CD4-positive, alpha-beta T cell (primary cell): Measurements from ENCODE around the gene ZNF219. TPM values are rescaled to one million over a fixed set of nuclear protein-coding genes. Genes with fewer than 3 reads are reported as not detected.
"Not testable (repeated sequence)": the region's sequence is repeated elsewhere in the genome, so short reads cannot be mapped to it uniquely, and the experiment has no call there.

ENCODE experiments used
- ATAC-seq: fragments of 200-7000 bp; cut with Tn5 transposase; one replicate; pipeline ENCODE4 v1.10.0; 2022; ENCODE audit warnings: mild to moderate bottlenecking; ENCODE audit not compliant: poor library complexity
- CTCF ChIA-PET: fragments of 350-600 bp; sonication (Branson Sonifier 250); formaldehyde crosslinking; loops from one replicate; lab custom pipeline; 2021; ENCODE audit warnings: antibody characterized with exemption, inconsistent platforms; lab: Charles Lee
- POLR2A ChIA-PET: fragments of 350-600 bp; sonication (Branson Sonifier 250); formaldehyde crosslinking; loops from one replicate; lab custom pipeline; 2021; ENCODE audit warnings: antibody characterized with exemption, inconsistent platforms; lab: Charles Lee
- DNase-seq, 14 experiments: peaks; one replicate each; pipeline ENCODE4 v3.0.0-alpha.2; 2013 to 2020; ENCODE audit warnings: mixed read lengths in 2 of 14
- H3K27ac ChIP-seq, 2 donors: one replicate each; pipeline versions ENCODE4 v1.5.1 to v1.7.0; 2013; ENCODE audit warnings: low read length in 2 of 2, low read depth in 1 of 2, mild to moderate bottlenecking in 1 of 2
- H3K27me3 ChIP-seq, 2 experiments: 1 replicate in 1 of 2; 2 replicates in 1 of 2; pipeline versions ENCODE4 v1.6.1 to v1.7.0; 2013; ENCODE audit warnings: low read length in 2 of 2, control low read depth in 1 of 2, mild to moderate bottlenecking in 1 of 2, moderate library complexity in 1 of 2; ENCODE audit not compliant: insufficient read depth in 2 of 2, control insufficient read depth in 1 of 2
- H3K36me3 ChIP-seq: one replicate; pipeline ENCODE4 v1.6.1; 2013; ENCODE audit warnings: low read length, control low read depth; ENCODE audit not compliant: insufficient read depth
- H3K4me1 ChIP-seq: one replicate; pipeline ENCODE4 v1.6.1; 2013; ENCODE audit warnings: low read length, control low read depth; ENCODE audit not compliant: insufficient read depth
- H3K4me3 ChIP-seq: one replicate; pipeline ENCODE4 v1.5.1; 2013; ENCODE audit warnings: mild to moderate bottlenecking, low read length, moderate library complexity
- H3K9me3 ChIP-seq, 2 experiments: 1 replicate in 1 of 2; 2 replicates in 1 of 2; pipeline versions ENCODE4 v1.6.1 to v1.7.0; 2013; ENCODE audit warnings: low read length in 2 of 2, mild to moderate bottlenecking in 2 of 2, control low read depth in 1 of 2, moderate library complexity in 1 of 2; ENCODE audit not compliant: control insufficient read depth in 1 of 2, insufficient read depth in 1 of 2
- H3K27ac Mint-ChIP-seq: one replicate; pipeline ENCODE4 v1.8.0; 2020; ENCODE audit warnings: mixed read lengths
- H3K27me3 Mint-ChIP-seq: one replicate; pipeline ENCODE4 v1.8.0; 2021; ENCODE audit warnings: mixed read lengths
- H3K36me3 Mint-ChIP-seq: one replicate; pipeline ENCODE4 v1.8.0; 2021; ENCODE audit warnings: low read depth, mixed read lengths
- H3K4me1 Mint-ChIP-seq: one replicate; pipeline ENCODE4 v1.8.0; 2021; ENCODE audit warnings: low read depth, mixed read lengths
- H3K4me3 Mint-ChIP-seq: one replicate; pipeline ENCODE4 v1.8.0; 2020; ENCODE audit warnings: mild to moderate bottlenecking, mixed read lengths
- H3K9me3 Mint-ChIP-seq: one replicate; pipeline ENCODE4 v1.8.0; 2020; ENCODE audit warnings: mixed read lengths
- intact Hi-C, 2 experiments: fragments of 100-400 bp; cut with DNase I in 1 of 2; cut with micrococcal nuclease in 1 of 2; formaldehyde crosslinking; loops; one replicate each; pipeline versions ENCODE4 v1.15.1 to v1.9.0; 2023 to 2025; cut with DNase I, micrococcal nuclease
- total RNA-seq, 174 experiments: library from RNA in 2 of 174; stranded (reverse) in 2 of 174; gene quantifications; one replicate each; pipeline ENCODE4 v1.2.3 and lab custom pipeline; 2021 to 2026
- TF ChIP-seq, protein P1 (sequence below): fragments of 200-600 bp; IDR thresholded peaks from one replicate; pipeline ENCODE4 v1.8.0; 2022; ENCODE audit warnings: antibody characterized with exemption, mild to moderate bottlenecking

ZNF219 gene
- total RNA-seq, 2 experiments from 2014 or later, result 15.2 to 15.5 TPM

DNA sequence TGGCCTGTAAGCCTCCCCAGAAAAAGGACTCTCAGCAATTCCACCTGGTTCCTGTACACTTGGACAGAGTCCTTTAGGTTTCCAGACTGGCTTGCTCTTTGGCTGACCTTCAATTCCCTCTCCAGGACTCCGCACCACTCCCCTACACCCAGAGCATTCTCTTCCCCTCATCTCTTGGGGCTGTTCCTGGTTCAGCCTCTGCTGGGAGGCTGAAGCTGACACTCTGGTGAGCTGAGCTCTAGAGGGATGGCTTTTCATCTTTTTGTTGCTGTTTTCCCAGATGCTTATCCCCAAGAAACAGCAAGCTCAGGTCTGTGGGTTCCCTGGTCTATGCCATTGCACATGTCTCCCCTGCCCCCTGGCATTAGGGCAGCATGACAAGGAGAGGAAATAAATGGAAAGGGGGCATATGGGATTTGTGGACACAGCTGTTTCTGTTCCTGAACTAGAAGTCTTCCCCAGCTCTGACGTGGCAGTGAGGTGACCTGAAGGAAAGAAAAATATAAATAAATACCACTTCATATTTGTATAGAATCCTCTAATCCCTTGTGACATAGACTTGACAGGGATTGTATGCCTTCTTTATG is 55.0 kb downstream of the ZNF219 start:
- Histone ChIP-seq H3K36me3 (no peaks in the 10 kb centered on the region), H3K4me1 (peaks cover 15% of the 10 kb centered on the region), H3K4me3 (no peak overlapping the region), H3K27ac (no peak overlapping the region), H3K9me3 (no peaks in the 10 kb centered on the region), H3K27me3 (no peaks in the 10 kb centered on the region)
- peaks cover 15% of the 10 kb centered on the region for H3K27me3 Mint-ChIP-seq
- POLR2A ChIA-PET, result interaction anchor here (1.1 to 2.0 kb wide), 3 partner anchors 26 to 61 kb away, joined by 3 to 8 read pairs (median 7); no protein-coding TSS in a partner anchor
- DNase-seq (no peak), ATAC-seq (no peak)
- CTCF ChIA-PET, result interaction anchor here (1.7 to 1.9 kb wide), 3 partner anchors 29 to 61 kb away, joined by 4 to 10 read pairs (median 6); no protein-coding TSS in a partner anchor
- peaks cover 11% of the 10 kb centered on the region for H3K4me1 Mint-ChIP-seq
- H3K9me3 Mint-ChIP-seq, result no peaks in the 10 kb centered on the region
- H3K27ac Mint-ChIP-seq, result no peak overlapping the region
- intact Hi-C loops, result no loop called here
- TF ChIP-seq, protein P1, sequence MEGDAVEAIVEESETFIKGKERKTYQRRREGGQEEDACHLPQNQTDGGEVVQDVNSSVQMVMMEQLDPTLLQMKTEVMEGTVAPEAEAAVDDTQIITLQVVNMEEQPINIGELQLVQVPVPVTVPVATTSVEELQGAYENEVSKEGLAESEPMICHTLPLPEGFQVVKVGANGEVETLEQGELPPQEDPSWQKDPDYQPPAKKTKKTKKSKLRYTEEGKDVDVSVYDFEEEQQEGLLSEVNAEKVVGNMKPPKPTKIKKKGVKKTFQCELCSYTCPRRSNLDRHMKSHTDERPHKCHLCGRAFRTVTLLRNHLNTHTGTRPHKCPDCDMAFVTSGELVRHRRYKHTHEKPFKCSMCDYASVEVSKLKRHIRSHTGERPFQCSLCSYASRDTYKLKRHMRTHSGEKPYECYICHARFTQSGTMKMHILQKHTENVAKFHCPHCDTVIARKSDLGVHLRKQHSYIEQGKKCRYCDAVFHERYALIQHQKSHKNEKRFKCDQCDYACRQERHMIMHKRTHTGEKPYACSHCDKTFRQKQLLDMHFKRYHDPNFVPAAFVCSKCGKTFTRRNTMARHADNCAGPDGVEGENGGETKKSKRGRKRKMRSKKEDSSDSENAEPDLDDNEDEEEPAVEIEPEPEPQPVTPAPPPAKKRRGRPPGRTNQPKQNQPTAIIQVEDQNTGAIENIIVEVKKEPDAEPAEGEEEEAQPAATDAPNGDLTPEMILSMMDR, result no peak
- H3K36me3 Mint-ChIP-seq, result no peaks in the 10 kb centered on the region
- no peak overlapping the region for H3K4me3 Mint-ChIP-seq

DNA sequence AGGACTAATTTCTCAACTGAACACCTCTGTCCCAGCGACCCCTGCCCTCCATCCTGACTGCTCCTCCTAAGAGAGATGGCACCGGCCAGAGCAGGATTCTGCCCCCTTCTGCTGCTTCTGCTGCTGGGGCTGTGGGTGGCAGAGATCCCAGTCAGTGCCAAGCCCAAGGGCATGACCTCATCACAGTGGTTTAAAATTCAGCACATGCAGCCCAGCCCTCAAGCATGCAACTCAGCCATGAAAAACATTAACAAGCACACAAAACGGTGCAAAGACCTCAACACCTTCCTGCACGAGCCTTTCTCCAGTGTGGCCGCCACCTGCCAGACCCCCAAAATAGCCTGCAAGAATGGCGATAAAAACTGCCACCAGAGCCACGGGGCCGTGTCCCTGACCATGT is 55.5 kb downstream of the ZNF219 start:
- H3K4me3 ChIP-seq, result no peak overlapping the region
- ATAC-seq, result no peak
- H3K4me1 Mint-ChIP-seq, result peaks cover 11% of the 10 kb centered on the region
- H3K36me3 Mint-ChIP-seq, result no peaks in the 10 kb centered on the region
- H3K27me3 ChIP-seq, result no peaks in the 10 kb centered on the region
- TF ChIP-seq, protein P1, result no peak
- no peak overlapping the region for H3K27ac Mint-ChIP-seq
- no peak overlapping the region for H3K4me3 Mint-ChIP-seq
- H3K9me3 ChIP-seq, result no peaks in the 10 kb centered on the region
- no peaks in the 10 kb centered on the region for H3K9me3 Mint-ChIP-seq
- no peak overlapping the region for H3K27ac ChIP-seq
- peaks cover 15% of the 10 kb centered on the region for H3K4me1 ChIP-seq
- DNase-seq, result no peak
- intact Hi-C loops, result no loop called here
- H3K27me3 Mint-ChIP-seq, result peaks cover 10% of the 10 kb centered on the region
- ChIA-PET CTCF (interaction anchor here (1.8 kb wide), 1 partner anchor 28 kb away, joined by 6 read pairs; no protein-coding TSS in a partner anchor), POLR2A (interaction anchor here (2.0 kb wide), 1 partner anchor 61 kb away, joined by 7 read pairs; no protein-coding TSS in a partner anchor)
- no peaks in the 10 kb centered on the region for H3K36me3 ChIP-seq

DNA sequence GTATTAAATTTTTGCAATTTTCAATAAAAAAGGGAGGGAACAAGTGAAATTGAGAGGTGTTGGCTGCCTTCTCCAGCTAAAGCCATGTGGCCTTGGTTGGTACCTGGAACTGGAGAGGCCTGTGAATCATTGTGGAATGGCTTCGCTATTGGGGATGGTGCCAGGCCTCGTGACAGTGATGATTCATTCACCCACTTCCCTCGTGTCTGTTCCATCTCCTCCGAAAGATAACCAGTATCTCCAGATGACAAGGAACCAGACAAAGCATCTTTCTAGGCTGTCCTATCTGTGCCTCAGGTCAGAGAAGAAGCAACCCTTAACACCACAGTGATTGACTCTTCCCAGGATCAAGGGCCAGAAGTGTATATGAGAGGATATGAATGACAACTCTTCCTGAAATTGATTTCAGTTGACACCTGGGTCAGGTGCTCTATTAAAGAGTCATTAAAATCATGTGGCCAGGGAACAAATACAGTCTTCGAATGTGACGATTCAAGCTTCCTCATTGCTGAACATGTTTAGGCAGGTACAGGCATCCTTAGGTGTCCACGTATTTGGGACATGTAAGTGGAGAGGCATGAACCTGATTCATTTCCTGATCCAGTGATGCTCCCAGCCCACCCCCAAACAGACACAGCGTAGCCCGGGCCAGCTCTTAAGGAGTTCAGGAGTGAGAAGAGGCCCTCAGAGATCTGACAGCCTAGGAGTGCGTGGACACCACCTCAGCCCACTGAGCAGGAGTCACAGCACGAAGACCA is 56.6 kb downstream of the ZNF219 start, which contains the start of gene RNASE7:
Gene RNASE7 (plus strand): TSS at position 687 of the 758 bp plus-strand sequence. CDS start 631 bp downstream, outside the sequence.
- TF ChIP-seq, protein P1, result no peak
- H3K27ac Mint-ChIP-seq, result no peak within 1 kb of the TSS
- intact Hi-C loops, result no loop called here
- H3K4me1 Mint-ChIP-seq, result peaks cover 11% of the 10 kb centered on the region
- Histone ChIP-seq H3K36me3 (no peaks in the 10 kb centered on the region), H3K27ac (no peak within 1 kb of the TSS), H3K27me3 (no peaks in the 10 kb centered on the region), H3K4me1 (peaks cover 15% of the 10 kb centered on the region), H3K4me3 (no peak within 1 kb of the TSS), H3K9me3 (no peaks in the 10 kb centered on the region)
- DNase-seq (peak in 2 of 14 experiments; percentile 24 to 26), ATAC-seq (no peak)
- CTCF ChIA-PET, result interaction anchor here (1.8 kb wide), 1 partner anchor 27 kb away, joined by 6 read pairs; no protein-coding TSS in a partner anchor
- H3K4me3 Mint-ChIP-seq, result no peak within 1 kb of the TSS
- H3K9me3 Mint-ChIP-seq, result no peaks in the 10 kb centered on the region
- POLR2A ChIA-PET, result no interaction called here
- no peaks in the 10 kb centered on the region for H3K36me3 Mint-ChIP-seq
- H3K27me3 Mint-ChIP-seq, result peaks cover 10% of the 10 kb centered on the region

DNA sequence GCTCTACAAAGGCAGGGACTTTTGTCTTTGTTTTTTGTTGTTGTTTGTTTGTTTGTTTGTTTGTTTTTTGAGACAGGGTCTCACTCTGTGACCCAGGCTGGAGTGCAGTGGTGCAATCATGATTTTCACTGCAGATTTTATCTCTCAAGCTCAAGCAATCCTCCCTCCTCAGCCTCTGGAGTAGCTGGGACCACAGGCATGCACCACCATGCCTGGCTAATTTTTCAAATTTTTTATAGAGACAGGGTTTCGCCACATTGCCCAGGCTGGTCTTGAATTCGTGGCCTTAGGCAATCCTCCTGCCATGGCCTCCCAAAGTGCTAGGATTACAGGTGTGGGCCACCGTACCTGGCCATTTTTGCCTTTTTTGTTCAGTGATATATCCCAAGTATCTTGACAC is 57.5 kb downstream of the ZNF219 start:
- H3K4me1 Mint-ChIP-seq, result peaks cover 11% of the 10 kb centered on the region
- not testable (repeated sequence) for H3K9me3 ChIP-seq, ATAC-seq, H3K27ac ChIP-seq, H3K4me3 ChIP-seq, H3K27me3 ChIP-seq, H3K27me3 Mint-ChIP-seq, DNase-seq, H3K4me3 Mint-ChIP-seq, H3K36me3 ChIP-seq, H3K36me3 Mint-ChIP-seq, H3K27ac Mint-ChIP-seq, H3K9me3 Mint-ChIP-seq
- POLR2A ChIA-PET, result interaction anchor here (1.2 to 2.8 kb wide), 2 partner anchors 26 to 28 kb away, joined by 3 to 22 read pairs; no protein-coding TSS in a partner anchor
- peaks cover 15% of the 10 kb centered on the region for H3K4me1 ChIP-seq
- CTCF ChIA-PET, result interaction anchor here (0.7 to 3.0 kb wide), 7 partner anchors 15 to 82 kb away, joined by 3 to 58 read pairs (median 7); partner anchors contain the start of gene NDRG2
- intact Hi-C loops, result loop anchor here (1.0 kb wide), 1 partner anchor 27 kb away; no protein-coding TSS in a partner anchor
